WTC11 (cell line): ENCODE results near the gene RIMKLB. TPM values are rescaled to one million over a fixed set of nuclear protein-coding genes. Genes with fewer than 3 reads are reported as not detected.

Source experiments
- ATAC-seq: fragments of 200-7000 bp; cut with Tn5 transposase; 2 replicates; pipeline ENCODE4 v1.10.0; 2021; ENCODE audit warnings: mild to moderate bottlenecking, moderate library complexity
- CTCF ChIA-PET: fragments of 300-600 bp; sonication (Branson Sonifier 250); formaldehyde crosslinking; loops from one replicate; lab custom pipeline; 2021; ENCODE audit warnings: antibody characterized with exemption; lab: Charles Lee
- POLR2A ChIA-PET: fragments of 350-600 bp; sonication (Branson Sonifier 250); formaldehyde crosslinking; loops from one replicate; lab custom pipeline; 2021; ENCODE audit warnings: antibody characterized with exemption; lab: Charles Lee
- DNase-seq: peaks from one replicate; pipeline ENCODE4 v3.0.0; 2021; ENCODE audit warnings: low spot score
- H3K27ac Mint-ChIP-seq: 2 replicates; pipeline ENCODE4 v1.8.0; 2021; ENCODE audit warnings: mixed read lengths
- H3K27me3 Mint-ChIP-seq: 2 replicates; pipeline ENCODE4 v1.8.0; 2021; ENCODE audit warnings: low read depth, mild to moderate bottlenecking, moderate library complexity, mixed read lengths
- H3K36me3 Mint-ChIP-seq: 2 replicates; pipeline ENCODE4 v1.8.0; 2021; ENCODE audit warnings: mixed read lengths
- H3K4me1 Mint-ChIP-seq: 2 replicates; pipeline ENCODE4 v1.8.0; 2022; ENCODE audit warnings: mixed read lengths
- H3K4me3 Mint-ChIP-seq: 2 replicates; pipeline ENCODE4 v1.8.0; 2021; ENCODE audit warnings: mild to moderate bottlenecking, moderate library complexity, mixed read lengths
- H3K9me3 Mint-ChIP-seq: 2 replicates; pipeline ENCODE4 v1.8.0; 2021; ENCODE audit warnings: mixed read lengths
- ATF1 ChIP-seq: sonication (generic); formaldehyde crosslinking; IDR thresholded peaks from 2 replicates; pipeline ENCODE4 v1.8.1; 2023; ENCODE audit warnings: mild to moderate bottlenecking, moderate library complexity, missing genetic modification reagents
- ATF3 ChIP-seq: sonication (generic); formaldehyde crosslinking; conservative IDR thresholded peaks from 2 replicates; pipeline ENCODE4 v1.8.1; 2022; ENCODE audit warnings: mild to moderate bottlenecking, missing genetic modification reagents
- E2F4 ChIP-seq: sonication (generic); formaldehyde crosslinking; IDR thresholded peaks from 2 replicates; pipeline ENCODE4 v1.8.1; 2022; ENCODE audit warnings: low read depth, mild to moderate bottlenecking, moderate library complexity, missing genetic modification reagents, borderline replicate concordance
- E2F5 ChIP-seq: sonication (generic); formaldehyde crosslinking; IDR thresholded peaks from 2 replicates; pipeline ENCODE4 v1.8.1; 2022; ENCODE audit warnings: mild to moderate bottlenecking, moderate library complexity, missing genetic modification reagents
- FOXP1 ChIP-seq: sonication (generic); formaldehyde crosslinking; IDR thresholded peaks from 2 replicates; pipeline ENCODE4 v1.8.0; 2022; ENCODE audit warnings: missing genetic modification reagents, mild to moderate bottlenecking, moderate library complexity, borderline replicate concordance
- GABPB1 ChIP-seq: sonication (generic); formaldehyde crosslinking; IDR thresholded peaks from 2 replicates; pipeline ENCODE4 v1.8.1; 2023; ENCODE audit warnings: mild to moderate bottlenecking, missing genetic modification reagents
- HMGA2 ChIP-seq: fragments of 250-450 bp; sonication (Bioruptor Pico); IDR thresholded peaks from 2 replicates; pipeline ENCODE4 v1.4.0; 2021; ENCODE audit warnings: mild to moderate bottlenecking, moderate library complexity
- JUN ChIP-seq: sonication (generic); formaldehyde crosslinking; IDR thresholded peaks from 2 replicates; pipeline ENCODE4 v1.8.0; 2023; ENCODE audit warnings: mild to moderate bottlenecking, missing genetic modification reagents
- MAX ChIP-seq: sonication (generic); formaldehyde crosslinking; IDR thresholded peaks from 2 replicates; pipeline ENCODE4 v1.8.0; 2022; ENCODE audit warnings: mild to moderate bottlenecking, missing genetic modification reagents
- MYBL2 ChIP-seq: sonication (generic); formaldehyde crosslinking; IDR thresholded peaks from 2 replicates; pipeline ENCODE4 v1.8.1; 2023; ENCODE audit warnings: mild to moderate bottlenecking, moderate library complexity, missing genetic modification reagents
- NR2C2 ChIP-seq: sonication (generic); formaldehyde crosslinking; IDR thresholded peaks from 2 replicates; pipeline ENCODE4 v1.8.0; 2022; ENCODE audit warnings: mild to moderate bottlenecking, missing genetic modification reagents
- PRRX2 ChIP-seq: fragments of 250-450 bp; sonication (Bioruptor Pico); IDR thresholded peaks from 2 replicates; pipeline ENCODE4 v1.8.0; 2021; ENCODE audit warnings: mild to moderate bottlenecking
- RORB ChIP-seq: fragments of 250-450 bp; sonication (Bioruptor Pico); IDR thresholded peaks from 2 replicates; pipeline ENCODE4 v1.9.0; 2021; ENCODE audit warnings: mild to moderate bottlenecking
- SP1 ChIP-seq: sonication (generic); formaldehyde crosslinking; conservative IDR thresholded peaks from 2 replicates; pipeline ENCODE4 v1.8.1; 2022; ENCODE audit warnings: missing genetic modification reagents
- TCF7 ChIP-seq: sonication (generic); formaldehyde crosslinking; IDR thresholded peaks from 2 replicates; pipeline ENCODE4 v1.8.0; 2022; ENCODE audit warnings: mild to moderate bottlenecking, low read depth, missing genetic modification reagents, moderate library complexity
- ZBTB21 ChIP-seq: sonication (generic); formaldehyde crosslinking; IDR thresholded peaks from 2 replicates; pipeline ENCODE4 v1.8.1; 2023; ENCODE audit warnings: mild to moderate bottlenecking, missing genetic modification reagents, borderline replicate concordance
- ZMAT4 ChIP-seq: fragments of 250-450 bp; sonication (Bioruptor Pico); IDR thresholded peaks from 2 replicates; pipeline ENCODE4 v1.9.0; 2021; ENCODE audit warnings: mild to moderate bottlenecking
- ZNF232 ChIP-seq: sonication (generic); formaldehyde crosslinking; IDR thresholded peaks from 2 replicates; pipeline ENCODE4 v1.8.0; 2022; ENCODE audit warnings: mild to moderate bottlenecking, missing genetic modification reagents
- ZNF317 ChIP-seq: sonication (generic); formaldehyde crosslinking; IDR thresholded peaks from 2 replicates; pipeline ENCODE4 v1.8.1; 2023; ENCODE audit warnings: low read depth, mild to moderate bottlenecking, moderate library complexity, missing genetic modification reagents, borderline replicate concordance
- ZNF423 ChIP-seq: fragments of 250-450 bp; sonication (Bioruptor Pico); IDR thresholded peaks from 2 replicates; pipeline ENCODE4 v2.1.2; 2022; ENCODE audit warnings: mild to moderate bottlenecking, moderate library complexity
- ZNF532 ChIP-seq: fragments of 250-450 bp; sonication (Bioruptor Pico); IDR thresholded peaks from 2 replicates; pipeline ENCODE4 v1.9.0; 2021; ENCODE audit warnings: mild to moderate bottlenecking, borderline replicate concordance
- total RNA-seq: library from RNA; stranded (reverse); gene quantifications from 3 replicates; pipeline ENCODE4 v1.2.3, GENCODE V29; 2021

The RIMKLB gene
- total RNA-seq, 1 experiment from 2014 or later, result 106 TPM

- TF ChIP-seq ATF3 (CRISPR knock-in tag) (no peak), ZMAT4 (no peak)
These were observed 19.1 kb upstream of the RIMKLB start (continued) for GRCh38 chr12:8678661-8679111.

- ATAC-seq, result peak; percentile 55
- peak overlapping the region; percentile 93; the same call in 1 of the 2 replicates for H3K27ac Mint-ChIP-seq
These were observed 17.3 kb upstream of the RIMKLB start for GRCh38 chr12:8680533-8680932.

GRCh38 chr12:8681129-8681884 is 16.5 kb upstream of the RIMKLB start:
- H3K9me3 Mint-ChIP-seq, result peaks cover 6% of the 10 kb centered on the region
- no peaks in the 10 kb centered on the region for H3K27me3 Mint-ChIP-seq
- DNase-seq (no peak), ATAC-seq (peak; percentile 55)
- H3K4me1 Mint-ChIP-seq, result peaks cover 30% of the 10 kb centered on the region
- H3K4me3 Mint-ChIP-seq, result peak overlapping the region; percentile 64
- H3K36me3 Mint-ChIP-seq, result peaks cover 13% of the 10 kb centered on the region
- CTCF ChIA-PET, result interaction anchor here (0.6 to 3.1 kb wide), 29 partner anchors 8 to 368 kb away, joined by 3 to 65 read pairs (median 6); partner anchors contain the start of genes A2ML1 and PHC1
- peak overlapping the region; percentile 93 for H3K27ac Mint-ChIP-seq
- TF ChIP-seq PRRX2 (CRISPR knock-in tag) (no peak), ZBTB21 (CRISPR knock-in tag) (0 out of 2 replicates have a peak, but pooled peaks have one; percentile 36), MYBL2 (CRISPR knock-in tag) (no peak), SP1 (no peak), HMGA2 (CRISPR knock-in tag) (no peak)
- POLR2A ChIA-PET, result interaction anchor here (0.6 to 2.5 kb wide), 6 partner anchors 11 to 179 kb away, joined by 3 to 6 read pairs (median 4); no protein-coding TSS in a partner anchor

More at GRCh38 chr12:8680533-8680932, 17.3 kb upstream of the RIMKLB start:
- Mint-ChIP-seq H3K36me3 (peaks cover 12% of the 10 kb centered on the region), H3K4me1 (peaks cover 30% of the 10 kb centered on the region), H3K9me3 (peaks cover 6% of the 10 kb centered on the region), H3K27me3 (no peaks in the 10 kb centered on the region), H3K4me3 (no peak overlapping the region)
- DNase-seq, result no peak
- CTCF ChIA-PET, result interaction anchor here (0.8 to 3.1 kb wide), 14 partner anchors 9 to 369 kb away, joined by 3 to 65 read pairs (median 14); partner anchors contain the start of gene A2ML1
- TF ChIP-seq PRRX2 (CRISPR knock-in tag) (no peak), JUN (CRISPR knock-in tag) (no peak), E2F5 (no peak), ZMAT4 (no peak), NR2C2 (CRISPR knock-in tag) (no peak)
- POLR2A ChIA-PET, result interaction anchor here (0.7 to 2.5 kb wide), 3 partner anchors 12 to 143 kb away, joined by 3 to 6 read pairs (median 6); no protein-coding TSS in a partner anchor

GRCh38 chr12:8685051-8685450 is 12.7 kb upstream of the RIMKLB start:
- DNase-seq, result no peak
- no peaks in the 10 kb centered on the region for H3K27me3 Mint-ChIP-seq
- peaks cover 6% of the 10 kb centered on the region for H3K9me3 Mint-ChIP-seq
- peaks cover 35% of the 10 kb centered on the region for H3K4me1 Mint-ChIP-seq
- no peak for ATAC-seq
- peaks cover 13% of the 10 kb centered on the region for H3K36me3 Mint-ChIP-seq
- CTCF ChIA-PET, result interaction anchor here (0.5 to 2.6 kb wide), 5 partner anchors 52 to 749 kb away, joined by 3 to 8 read pairs (median 4); no protein-coding TSS in a partner anchor
- no peak overlapping the region for H3K4me3 Mint-ChIP-seq
- POLR2A ChIA-PET, result interaction anchor here (1.6 kb wide), 1 partner anchor 13 kb away, joined by 5 read pairs; the partner anchor contains the start of gene RIMKLB
- no peak overlapping the region; the same call in 1 of the 2 replicates for H3K27ac Mint-ChIP-seq
- TF ChIP-seq FOXP1 (CRISPR knock-in tag) (no peak), TCF7 (no peak), ZNF532 (CRISPR knock-in tag) (no peak), ZNF232 (no peak), ZNF317 (CRISPR knock-in tag) (no peak), ATF1 (CRISPR knock-in tag) (no peak), MAX (no peak), ZNF423 (CRISPR knock-in tag) (no peak), RORB (CRISPR knock-in tag) (no peak), PRRX2 (CRISPR knock-in tag) (no peak), E2F4 (no peak), GABPB1 (CRISPR knock-in tag) (no peak)
